ENCODE results near the gene SMARCC2. TPM values are rescaled to one million over a fixed set of nuclear protein-coding genes. Genes with fewer than 3 reads are reported as not detected.
A peak's percentile ranks its signal among the peaks of the same experiment; 100 is the strongest.

SMARCC2 gene
- total and polyA plus RNA-seq, 9 of the 15 experiments (the other 6 are each of a cell fraction or from before 2014, with no cell fraction given) = 11.9 to 86.0 (median 36.6) TPM

DNA sequence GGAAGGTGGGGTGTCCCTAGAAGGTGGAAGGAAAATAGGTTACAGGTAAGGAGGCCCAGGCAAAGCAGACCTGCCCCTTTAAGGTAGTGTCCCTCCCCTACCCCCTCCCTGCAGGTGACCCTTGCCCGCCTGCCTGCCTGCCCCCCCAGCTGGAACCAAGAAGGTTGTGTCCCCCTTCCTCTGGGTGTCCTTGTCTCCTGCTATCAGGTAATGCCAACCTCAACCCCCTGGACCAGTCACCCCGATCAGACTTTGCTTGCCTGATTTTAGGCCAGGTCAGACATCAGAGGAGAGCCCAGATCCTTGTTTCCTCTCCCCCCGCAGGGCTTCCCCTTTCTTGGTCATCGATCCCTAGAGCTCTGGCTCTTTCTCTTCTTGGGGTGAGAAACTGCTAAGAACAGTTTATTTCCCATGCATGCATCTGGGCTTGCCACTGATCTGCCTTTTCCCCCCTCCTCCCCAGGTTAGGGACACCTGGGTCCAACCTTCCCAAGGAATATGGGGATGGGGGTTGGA is 40.7 kb upstream of the SMARCC2 start, which contains the start of gene SLC39A5:
SLC39A5 (plus strand) TSS at position 136 of the 516 bp plus-strand sequence. CDS start 1,224 bp downstream, outside the sequence.
- no peaks in the 10 kb centered on the region for H4K20me1 ChIP-seq (replicated peaks; ENCODE audit: control insufficient read depth, insufficient read depth, low read length)
- no peak for ATAC-seq
- no peaks in the 10 kb centered on the region for H3K9me3 ChIP-seq (replicated peaks; ENCODE audit: control insufficient read depth, insufficient read depth, low read depth, low read length)
- no peak within 1 kb of the TSS for H3K4me2 ChIP-seq (ENCODE audit: insufficient read depth, low read length)
- H2AFZ ChIP-seq (ENCODE audit: low read depth, low read length) = no peak within 1 kb of the TSS
- 53% methylated on average over 3 of the region's 4 CpGs for WGBS (ENCODE audit: insufficient coverage, low coverage, missing lambda C conversion rate)
- no peaks in the 10 kb centered on the region for H3K9me1 ChIP-seq (ENCODE audit: control insufficient read depth, insufficient read depth, low read length)
- TF ChIP-seq CBX8 (IDR thresholded peaks at IDR 0.05; ENCODE audit: borderline replicate concordance, extremely low read depth, low read depth, low read length, poor library complexity, severe bottlenecking) = no peak
- TF ChIP-seq FOXJ2 (tag; IDR thresholded peaks at IDR 0.05) = no peak
- no peak for TF ChIP-seq RFX1 (IDR thresholded peaks at IDR 0.05)
- no peak for TF ChIP-seq ZNF668 (CRISPR knock-in tag; IDR thresholded peaks at IDR 0.05)
- TF ChIP-seq SPI1 (IDR thresholded peaks at IDR 0.05; ENCODE audit: borderline replicate concordance, low read depth, low read length) = peak; percentile 63; the same call in 1 of the 2 replicates
- TF ChIP-seq, protein P1, sequence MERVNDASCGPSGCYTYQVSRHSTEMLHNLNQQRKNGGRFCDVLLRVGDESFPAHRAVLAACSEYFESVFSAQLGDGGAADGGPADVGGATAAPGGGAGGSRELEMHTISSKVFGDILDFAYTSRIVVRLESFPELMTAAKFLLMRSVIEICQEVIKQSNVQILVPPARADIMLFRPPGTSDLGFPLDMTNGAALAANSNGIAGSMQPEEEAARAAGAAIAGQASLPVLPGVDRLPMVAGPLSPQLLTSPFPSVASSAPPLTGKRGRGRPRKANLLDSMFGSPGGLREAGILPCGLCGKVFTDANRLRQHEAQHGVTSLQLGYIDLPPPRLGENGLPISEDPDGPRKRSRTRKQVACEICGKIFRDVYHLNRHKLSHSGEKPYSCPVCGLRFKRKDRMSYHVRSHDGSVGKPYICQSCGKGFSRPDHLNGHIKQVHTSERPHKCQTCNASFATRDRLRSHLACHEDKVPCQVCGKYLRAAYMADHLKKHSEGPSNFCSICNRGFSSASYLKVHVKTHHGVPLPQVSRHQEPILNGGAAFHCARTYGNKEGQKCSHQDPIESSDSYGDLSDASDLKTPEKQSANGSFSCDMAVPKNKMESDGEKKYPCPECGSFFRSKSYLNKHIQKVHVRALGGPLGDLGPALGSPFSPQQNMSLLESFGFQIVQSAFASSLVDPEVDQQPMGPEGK (CRISPR knock-in tag; IDR thresholded peaks at IDR 0.05; ENCODE audit: borderline replicate concordance) = no peak
- no peak for TF ChIP-seq ZNF561 (CRISPR knock-in tag; conservative IDR thresholded peaks at IDR 0.05)
- no peak for TF ChIP-seq RBM22 (IDR thresholded peaks at IDR 0.05; ENCODE audit: low read depth, low read length, poor library complexity, severe bottlenecking)
- TF ChIP-seq, protein P2, sequence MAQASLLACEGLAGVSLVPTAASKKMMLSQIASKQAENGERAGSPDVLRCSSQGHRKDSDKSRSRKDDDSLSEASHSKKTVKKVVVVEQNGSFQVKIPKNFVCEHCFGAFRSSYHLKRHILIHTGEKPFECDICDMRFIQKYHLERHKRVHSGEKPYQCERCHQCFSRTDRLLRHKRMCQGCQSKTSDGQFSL (CRISPR knock-in tag; IDR thresholded peaks at IDR 0.05) = peak; percentile 37; the same call in 1 of the 2 replicates
- TF ChIP-seq, protein P2 (tag; IDR thresholded peaks at IDR 0.05) = no peak
- TF ChIP-seq ZZZ3 (IDR thresholded peaks at IDR 0.05) = no peak
- no peak for DNase-seq (ENCODE audit: extremely low read depth in 1 of 4, low spot score in 3 of 4)
- no peak within 1 kb of the TSS for H3K4me3 ChIP-seq
- BruUV-seq (replicated peaks) = no TSS peak
- no peaks in the 10 kb centered on the region for H3K27me3 ChIP-seq (ENCODE audit: control insufficient read depth in 2 of 2, insufficient read depth in 2 of 2, low read length in 2 of 2)
- H3K4me1 ChIP-seq (replicated peaks in 1 of 2; ENCODE audit: control insufficient read depth in 2 of 2, insufficient read depth in 2 of 2, low read length in 2 of 2) = peaks cover 12 to 16% of the 10 kb centered on the region in 2 experiments; a peak in 4 of 5 replicates
- H3K79me2 ChIP-seq (ENCODE audit: control insufficient read depth, insufficient read depth, low read length) = peaks cover 6% of the 10 kb centered on the region
- POLR2A ChIA-PET = interaction anchor here (2.0 kb wide), 1 partner anchor 8 kb away, joined by 6 read pairs; the partner anchor contains the start of gene RNF41
- in situ Hi-C loops (cut with MboI) (no loop called here), intact Hi-C loops (cut with micrococcal nuclease) (loop anchor here (10.0 kb wide), 1 partner anchor 185 kb away; the partner anchor contains the start of gene RPS26)
- H3K36me3 ChIP-seq (ENCODE audit: control insufficient read depth, insufficient read depth, low read length) = peaks cover 9% of the 10 kb centered on the region; the same call in 2 of the 3 replicates
- H3K27ac ChIP-seq (ENCODE audit: extremely low read depth, low read depth, low read length) = no peak within 1 kb of the TSS
- CTCF ChIA-PET (ENCODE audit: low intra/inter-chr PET ratio) = no interaction called here
- H3K9ac ChIP-seq (ENCODE audit: insufficient read depth in 1 of 2, low read depth in 2 of 2, low read length in 2 of 2) = peak within 1 kb of the TSS in 1 of 2 experiments; percentile 80; a peak in 2 of 4 replicates
- no peak for FAIRE-seq

All from K562 (cell line).